Esophagus muscularis mucosa (tissue), 4 donors: Measurements from ENCODE around the gene MED29. TPM values are rescaled to one million over a fixed set of nuclear protein-coding genes. Genes with fewer than 3 reads are reported as not detected.

Experiments
- DNase-seq: peaks from one replicate; pipeline ENCODE4 v3.0.0-alpha.2; 2017; ENCODE audit errors: extremely low spot score
- H3K27ac ChIP-seq, 4 donors: fragments of 200-600 bp; sonication (generic); replicated peaks in 1 of 4; 1 replicate in 3 of 4; 2 replicates in 1 of 4; pipeline ENCODE4 v1.5.1; 2016 to 2019; ENCODE audit warnings: mild to moderate bottlenecking in 1 of 4
- H3K27me3 ChIP-seq, 4 donors: fragments of 200-600 bp; sonication (generic); one replicate each; pipeline versions ENCODE4 v1.5.1 to v1.6.0; 2016 to 2019
- H3K36me3 ChIP-seq, 4 donors: fragments of 200-600 bp; sonication (generic); one replicate each; pipeline ENCODE4 v1.5.1; 2016 to 2019
- H3K4me1 ChIP-seq, 4 donors: fragments of 200-600 bp; sonication (generic); one replicate each; pipeline ENCODE4 v1.5.1; 2016 to 2019
- H3K4me3 ChIP-seq, 4 donors: fragments of 200-600 bp; sonication (generic); 1 replicate in 2 of 4; 2 replicates in 2 of 4; pipeline ENCODE4 v1.5.1; 2016 to 2019; ENCODE audit warnings: mild to moderate bottlenecking in 4 of 4, moderate library complexity in 1 of 4
- H3K9me3 ChIP-seq, 4 donors: fragments of 200-600 bp; sonication (generic); 1 replicate in 3 of 4; 2 replicates in 1 of 4; pipeline ENCODE4 v1.5.1; 2016 to 2019
- EP300 ChIP-seq: sonication (generic); formaldehyde crosslinking; IDR thresholded peaks from one replicate; pipeline ENCODE4 v1.6.1; 2017; ENCODE audit warnings: antibody characterized with exemption
- POLR2A ChIP-seq: fragments of 450-650 bp; IDR thresholded peaks from one replicate; pipeline ENCODE4 v1.6.1; 2017; ENCODE audit warnings: antibody characterized with exemption, moderate library complexity, mild to moderate bottlenecking, low read depth
- POLR2AphosphoS5 ChIP-seq, 2 donors: sonication (generic); formaldehyde crosslinking; IDR thresholded peaks; one replicate each; pipeline ENCODE4 v1.6.1; 2017; ENCODE audit warnings: antibody characterized with exemption in 2 of 2
- WGBS: methylation state at CpG from one replicate; pipeline ENCODE4 v1.1.5; 2018; 5-methylcytosine and 5-hydroxymethylcytosine counted together
- intact Hi-C: fragments of 100-400 bp; cut with DNase I; formaldehyde crosslinking; loops from one replicate; pipeline ENCODE4 v1.15.1; 2023
- total RNA-seq, 4 donors: library from RNA; depleted of rRNA; stranded (reverse); fragments of >200 nt; gene quantifications; one replicate each; pipeline versions ENCODE4 v1.1.0 to v1.2.1, GENCODE V29; 2016
- TF ChIP-seq, protein P1 (sequence below), 3 experiments: fragments of 200-600 bp in 2 of 3; fragments of 450-650 bp in 1 of 3; sonication (generic) in 2 of 3; IDR thresholded peaks; one replicate each; pipeline ENCODE4 v1.5.1; 2017 to 2019; ENCODE audit warnings: antibody characterized with exemption in 3 of 3, mild to moderate bottlenecking in 2 of 3, moderate library complexity in 1 of 3

MED29 gene
- total RNA-seq, 4 donors from 2014 or later = 24.9 to 58.0 (median 38.3) TPM

DNA sequence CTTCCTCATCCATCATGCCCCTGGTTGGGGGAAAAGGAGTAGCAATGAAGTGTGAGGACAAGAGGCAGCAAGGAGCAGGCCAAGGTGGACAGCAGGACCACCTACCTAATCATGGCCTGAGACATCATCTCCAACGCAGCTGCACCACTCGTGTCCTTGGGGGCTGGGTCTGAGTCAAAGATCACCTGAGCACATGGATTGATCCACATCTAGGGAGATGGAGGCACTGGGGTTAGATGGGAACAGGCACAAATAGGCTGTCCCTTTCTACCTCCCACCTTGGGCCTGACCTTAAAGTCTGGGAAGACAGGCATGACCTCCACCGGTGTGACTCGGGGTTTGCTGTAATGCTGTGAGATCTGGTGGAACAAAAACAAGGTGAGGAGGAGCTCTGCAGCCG, 2.5 kb upstream of the MED29 start:
- TF ChIP-seq POLR2A = no peak
- no peak for TF ChIP-seq EP300
- TF ChIP-seq, protein P1, sequence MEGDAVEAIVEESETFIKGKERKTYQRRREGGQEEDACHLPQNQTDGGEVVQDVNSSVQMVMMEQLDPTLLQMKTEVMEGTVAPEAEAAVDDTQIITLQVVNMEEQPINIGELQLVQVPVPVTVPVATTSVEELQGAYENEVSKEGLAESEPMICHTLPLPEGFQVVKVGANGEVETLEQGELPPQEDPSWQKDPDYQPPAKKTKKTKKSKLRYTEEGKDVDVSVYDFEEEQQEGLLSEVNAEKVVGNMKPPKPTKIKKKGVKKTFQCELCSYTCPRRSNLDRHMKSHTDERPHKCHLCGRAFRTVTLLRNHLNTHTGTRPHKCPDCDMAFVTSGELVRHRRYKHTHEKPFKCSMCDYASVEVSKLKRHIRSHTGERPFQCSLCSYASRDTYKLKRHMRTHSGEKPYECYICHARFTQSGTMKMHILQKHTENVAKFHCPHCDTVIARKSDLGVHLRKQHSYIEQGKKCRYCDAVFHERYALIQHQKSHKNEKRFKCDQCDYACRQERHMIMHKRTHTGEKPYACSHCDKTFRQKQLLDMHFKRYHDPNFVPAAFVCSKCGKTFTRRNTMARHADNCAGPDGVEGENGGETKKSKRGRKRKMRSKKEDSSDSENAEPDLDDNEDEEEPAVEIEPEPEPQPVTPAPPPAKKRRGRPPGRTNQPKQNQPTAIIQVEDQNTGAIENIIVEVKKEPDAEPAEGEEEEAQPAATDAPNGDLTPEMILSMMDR (IDR thresholded peaks at IDR 0.05) = no peak
- TF ChIP-seq POLR2AphosphoS5 (IDR thresholded peaks at IDR 0.05) = no peak
- no peak overlapping the region for H3K4me3 ChIP-seq
- intact Hi-C loops = no loop called here
- no peaks in the 10 kb centered on the region for H3K9me3 ChIP-seq
- DNase-seq = no peak
- peaks cover 22 to 70% (median 65%) of the 10 kb centered on the region in 4 donors for H3K36me3 ChIP-seq
- H3K27ac ChIP-seq = peak overlapping the region in 3 of 4 donors; percentile 97 to 99 (median 97)
- peaks cover 24 to 36% (median 28%) of the 10 kb centered on the region in 4 donors for H3K4me1 ChIP-seq
- no peaks in the 10 kb centered on the region for H3K27me3 ChIP-seq
- 86% methylated on average over 4 of the region's 5 CpGs for WGBS

DNA sequence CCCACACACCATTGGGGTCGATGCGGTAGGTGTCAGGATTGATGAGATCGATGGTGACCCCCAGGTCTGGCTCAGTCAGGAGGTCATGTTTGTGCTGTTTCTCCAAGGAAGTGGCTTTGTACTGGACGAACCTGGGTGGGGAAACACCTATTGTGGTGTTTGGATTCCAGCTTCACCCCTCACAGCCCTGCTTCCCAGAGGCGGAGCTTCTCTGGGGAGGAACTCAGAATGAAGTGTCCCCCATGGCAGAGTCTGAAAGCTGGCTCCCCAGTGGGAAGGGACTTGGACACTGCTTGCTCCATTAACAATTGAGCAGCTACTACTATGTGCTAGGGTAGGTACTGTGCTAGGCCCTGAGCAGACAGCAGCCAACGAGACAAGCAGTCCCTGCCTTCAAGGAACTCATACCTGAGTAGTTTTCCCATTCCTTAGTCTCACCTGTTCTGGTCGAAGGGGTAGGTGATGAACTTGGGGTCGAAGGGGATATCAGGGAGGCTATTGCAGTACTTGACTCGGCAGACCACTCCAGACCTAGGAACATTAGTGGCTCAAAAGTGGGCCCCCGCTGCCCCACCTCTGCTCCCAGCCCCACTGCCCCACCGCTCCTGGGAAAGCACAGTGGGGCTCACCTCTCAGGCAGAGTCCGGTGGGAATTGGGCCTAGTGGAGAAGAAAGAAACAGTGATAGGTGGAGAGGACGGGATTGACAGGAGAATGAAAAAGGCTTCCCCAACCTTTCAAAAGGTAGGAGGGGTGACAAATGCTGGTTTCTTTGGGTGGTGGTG, 1.4 kb upstream of the MED29 start:
- intact Hi-C loops = no loop called here
- Histone ChIP-seq H3K27ac (peak overlapping the region; percentile 97 to 100 (median 98)), H3K27me3 (no peaks in the 10 kb centered on the region), H3K4me1 (peaks cover 24 to 42% (median 29%) of the 10 kb centered on the region in 4 donors), H3K36me3 (peaks cover 25 to 70% (median 66%) of the 10 kb centered on the region in 4 donors), H3K4me3 (peak overlapping the region; percentile 81 to 99 (median 96)), H3K9me3 (no peaks in the 10 kb centered on the region)
- WGBS = 52% methylated on average over 6 of the region's 13 CpGs
- TF ChIP-seq EP300 (no peak), POLR2AphosphoS5 (IDR thresholded peaks at IDR 0.05) (no peak), POLR2A (no peak)
- TF ChIP-seq, protein P1 (IDR thresholded peaks at IDR 0.05) = no peak
- DNase-seq = no peak

DNA sequence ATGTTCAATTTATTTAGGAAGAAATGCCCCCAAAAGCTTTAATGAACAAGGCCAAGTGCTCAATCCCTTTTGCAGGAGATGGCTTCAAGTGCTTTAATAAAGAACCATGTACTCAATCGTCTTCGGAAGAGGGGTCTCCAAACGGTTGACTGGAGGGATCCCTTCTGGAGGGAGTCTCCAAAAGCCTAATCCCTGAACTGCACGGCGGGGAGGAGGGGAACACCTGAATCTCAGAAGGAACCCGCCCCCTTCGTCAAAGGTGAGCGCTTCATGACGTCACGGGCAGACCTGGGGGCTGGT, 777 bp upstream of the MED29 start:
- TF ChIP-seq, protein P1 (IDR thresholded peaks at IDR 0.05) = no peak
- intact Hi-C loops = no loop called here
- 0% methylated on average over 6 of the region's 10 CpGs for WGBS
- Histone ChIP-seq H3K4me1 (peaks cover 24 to 42% (median 32%) of the 10 kb centered on the region in 4 donors), H3K27ac (peak overlapping the region; percentile 97 to 100 (median 98)), H3K36me3 (peaks cover 30 to 72% (median 66%) of the 10 kb centered on the region in 4 donors), H3K9me3 (no peaks in the 10 kb centered on the region), H3K4me3 (peak overlapping the region; percentile 81 to 99 (median 96)), H3K27me3 (no peaks in the 10 kb centered on the region)
- DNase-seq = no peak

DNA sequence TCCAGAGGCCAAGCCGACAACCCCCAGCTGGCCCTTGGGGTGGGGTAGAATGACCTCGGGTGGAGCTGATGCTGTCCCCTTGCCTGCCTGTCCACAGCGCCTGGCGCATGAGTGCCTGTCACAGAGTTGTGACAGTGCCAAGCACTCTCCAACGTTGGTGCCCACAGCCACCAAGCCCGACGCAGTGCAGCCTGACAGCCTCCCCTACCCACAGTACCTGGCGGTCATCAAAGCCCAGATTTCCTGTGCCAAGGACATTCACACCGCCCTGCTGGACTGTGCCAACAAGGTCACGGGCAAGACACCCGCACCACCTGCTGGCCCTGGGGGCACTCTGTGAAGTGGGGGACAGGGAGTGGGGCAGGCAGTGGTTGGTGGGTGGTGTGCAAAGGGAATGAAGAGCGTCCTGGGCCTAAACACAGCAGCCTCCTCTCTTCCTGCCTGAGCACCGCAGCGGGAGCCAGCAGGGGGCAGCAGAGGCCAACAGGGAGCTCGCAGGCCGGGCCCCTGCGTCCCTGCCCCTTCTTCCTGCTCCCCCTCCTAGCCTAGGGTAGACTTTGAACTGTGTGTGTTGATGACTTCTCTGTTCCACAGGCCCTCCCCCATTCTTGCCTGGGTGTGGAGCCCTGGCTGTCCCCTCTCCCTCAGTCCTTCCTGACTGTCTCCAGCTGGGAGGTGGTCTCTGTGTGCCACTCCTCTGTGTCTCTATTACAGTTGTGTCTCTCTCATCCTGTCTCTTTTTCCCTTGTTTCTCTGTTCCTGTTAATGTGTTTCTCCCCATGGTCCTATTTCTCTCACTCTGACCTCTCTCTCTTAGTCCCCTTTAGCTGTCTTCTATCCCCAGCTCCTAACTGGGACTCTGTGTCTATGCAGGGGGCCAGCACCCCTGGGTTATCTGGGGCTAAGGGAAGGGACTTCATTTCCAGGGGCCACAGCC, 6.5 kb downstream of the MED29 start:
- peak; percentile 97 for DNase-seq
- peaks cover 10 to 44% (median 34%) of the 10 kb centered on the region in 4 donors for H3K36me3 ChIP-seq
- peak overlapping the region; percentile 88 to 100 (median 99) for H3K27ac ChIP-seq
- H3K4me3 ChIP-seq = peak overlapping the region in 3 of 4 donors; percentile 1 to 23 (median 10)
- intact Hi-C loops = loop anchor here (1.0 kb wide), 1 partner anchor 15 kb away; the partner anchor contains the start of gene PLEKHG2
- WGBS = 39% methylated on average over 15 of the region's 17 CpGs
- TF ChIP-seq POLR2A = no peak
- TF ChIP-seq POLR2AphosphoS5 (IDR thresholded peaks at IDR 0.05) = peak; percentile 70 to 82
- no peak for TF ChIP-seq EP300
- TF ChIP-seq, protein P1 (IDR thresholded peaks at IDR 0.05) = peak; percentile 98 to 99 (median 99)
- H3K27me3 ChIP-seq = no peaks in the 10 kb centered on the region
- H3K4me1 ChIP-seq = peaks cover 34 to 58% (median 51%) of the 10 kb centered on the region in 4 donors
- H3K9me3 ChIP-seq = no peaks in the 10 kb centered on the region
